Lower leg skin (tissue), 4 donors: ENCODE results near the gene RET. TPM values are rescaled to one million over a fixed set of nuclear protein-coding genes. Genes with fewer than 3 reads are reported as not detected.
A peak's percentile ranks its signal among the peaks of the same experiment; 100 is the strongest.

Experiments
- DNase-seq, 2 donors: peaks; one replicate each; pipeline ENCODE4 v3.0.0-alpha.2; 2019; ENCODE audit warnings: low spot score in 2 of 2
- H3K4me3 ChIP-seq: fragments of 200-600 bp; sonication (generic); 2 replicates; pipeline ENCODE4 v1.5.1; 2017; ENCODE audit warnings: mild to moderate bottlenecking, low read depth; ENCODE audit not compliant: poor library complexity, severe bottlenecking
- POLR2A ChIP-seq, 2 donors: fragments of 450-650 bp; IDR thresholded peaks; one replicate each; pipeline ENCODE4 v1.6.1; 2016 to 2017; ENCODE audit warnings: antibody characterized with exemption in 2 of 2, mild to moderate bottlenecking in 1 of 2, moderate library complexity in 1 of 2
- WGBS, 2 donors: methylation state at CpG; one replicate each; pipeline ENCODE4 v1.1.5; 2018; 5-methylcytosine and 5-hydroxymethylcytosine counted together
- intact Hi-C: fragments of 100-400 bp; cut with DNase I; formaldehyde crosslinking; loops from one replicate; pipeline ENCODE4 v1.15.0; 2023; ENCODE audit warnings: low total_unique reads
- total RNA-seq, 4 donors: library from RNA; depleted of rRNA; stranded (reverse); fragments of >200 nt; gene quantifications; one replicate each; pipeline ENCODE4 v1.1.0, GENCODE V29; 2016
- TF ChIP-seq, protein P1 (sequence below), 3 donors: fragments of 450-650 bp; IDR thresholded peaks; one replicate each; pipeline ENCODE4 v1.5.1; 2016; ENCODE audit warnings: antibody characterized with exemption in 3 of 3, mild to moderate bottlenecking in 3 of 3, moderate library complexity in 2 of 3

RET gene
- total RNA-seq, 4 donors from 2014 or later, result 0.04 to 1.3 (median 0.87) TPM

DNA sequence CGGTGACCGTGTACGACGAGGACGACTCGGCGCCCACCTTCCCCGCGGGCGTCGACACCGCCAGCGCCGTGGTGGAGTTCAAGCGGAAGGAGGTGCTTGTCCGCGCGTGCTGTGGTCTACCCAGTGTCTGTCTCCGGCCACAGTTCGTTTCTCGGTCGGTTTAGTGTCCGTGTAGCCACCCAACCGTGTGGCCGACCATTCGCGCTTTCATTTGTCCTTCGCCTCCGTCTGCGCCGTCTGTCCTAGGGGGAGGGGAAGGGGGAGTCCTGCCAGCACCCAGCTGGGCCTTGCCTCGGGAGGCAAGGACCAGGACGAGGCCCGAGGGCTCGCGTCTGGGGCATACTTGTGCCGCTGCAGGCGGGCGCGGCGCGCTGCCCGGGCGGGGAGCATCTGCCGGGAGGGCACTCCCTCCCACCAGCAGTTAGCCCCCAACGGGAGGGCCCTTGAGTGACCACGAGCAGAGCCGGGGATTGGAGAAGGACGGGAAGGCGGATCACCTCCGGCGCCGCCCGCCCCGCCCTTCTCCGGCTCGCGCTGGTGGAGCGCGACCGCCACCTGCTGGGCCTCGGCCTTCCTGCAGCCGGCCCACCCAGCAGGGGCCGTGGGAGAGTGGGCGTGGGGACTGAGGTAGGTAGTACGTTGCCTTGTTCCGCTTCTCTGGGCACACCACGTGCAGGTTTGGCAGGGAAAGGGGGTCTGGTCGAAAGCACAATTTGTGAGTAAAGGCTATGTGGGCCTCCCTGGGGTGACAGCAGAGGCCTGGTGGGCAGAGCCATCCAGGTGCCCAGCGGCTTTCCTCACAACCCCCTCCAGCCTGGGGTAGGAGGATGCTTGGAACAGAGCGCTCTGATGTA is 28.5 kb downstream of the RET start:
- intact Hi-C loops, result loop anchor here (5.0 to 10.0 kb wide), 2 partner anchors 238 to 351 kb away; no protein-coding TSS in a partner anchor
- WGBS, 2 donors, result 4 to 8% methylated on average over 28 to 43 of the region's 71 CpGs
- H3K4me3 ChIP-seq, result peak overlapping the region; percentile 37
- peak; percentile 47 to 93 for DNase-seq
- TF ChIP-seq, protein P1, sequence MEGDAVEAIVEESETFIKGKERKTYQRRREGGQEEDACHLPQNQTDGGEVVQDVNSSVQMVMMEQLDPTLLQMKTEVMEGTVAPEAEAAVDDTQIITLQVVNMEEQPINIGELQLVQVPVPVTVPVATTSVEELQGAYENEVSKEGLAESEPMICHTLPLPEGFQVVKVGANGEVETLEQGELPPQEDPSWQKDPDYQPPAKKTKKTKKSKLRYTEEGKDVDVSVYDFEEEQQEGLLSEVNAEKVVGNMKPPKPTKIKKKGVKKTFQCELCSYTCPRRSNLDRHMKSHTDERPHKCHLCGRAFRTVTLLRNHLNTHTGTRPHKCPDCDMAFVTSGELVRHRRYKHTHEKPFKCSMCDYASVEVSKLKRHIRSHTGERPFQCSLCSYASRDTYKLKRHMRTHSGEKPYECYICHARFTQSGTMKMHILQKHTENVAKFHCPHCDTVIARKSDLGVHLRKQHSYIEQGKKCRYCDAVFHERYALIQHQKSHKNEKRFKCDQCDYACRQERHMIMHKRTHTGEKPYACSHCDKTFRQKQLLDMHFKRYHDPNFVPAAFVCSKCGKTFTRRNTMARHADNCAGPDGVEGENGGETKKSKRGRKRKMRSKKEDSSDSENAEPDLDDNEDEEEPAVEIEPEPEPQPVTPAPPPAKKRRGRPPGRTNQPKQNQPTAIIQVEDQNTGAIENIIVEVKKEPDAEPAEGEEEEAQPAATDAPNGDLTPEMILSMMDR (IDR thresholded peaks at IDR 0.05), result peak in 1 of 3 donors; percentile 98
- TF ChIP-seq POLR2A (IDR thresholded peaks at IDR 0.05), result no peak

DNA sequence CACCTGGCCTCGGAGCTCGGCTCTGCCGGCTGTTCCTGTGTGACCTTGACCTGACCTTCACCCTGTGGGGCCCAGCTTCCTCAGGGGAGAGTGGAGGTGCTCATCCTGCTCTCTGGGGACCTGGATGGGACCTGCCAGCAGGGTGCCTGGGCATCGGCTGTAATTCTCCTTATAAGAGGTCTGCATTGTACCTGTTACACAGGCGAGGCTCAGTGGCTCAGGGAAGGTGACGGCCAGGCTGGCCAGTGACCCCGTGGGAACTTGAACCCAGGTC is 29.0 kb downstream of the RET start:
- 67 to 82% methylated on average over 3 to 6 of the region's 7 CpGs for WGBS, 2 donors
- no peak for DNase-seq
- no peak overlapping the region for H3K4me3 ChIP-seq
- intact Hi-C loops, result loop anchor here (5.0 to 10.0 kb wide), 2 partner anchors 239 to 351 kb away; no protein-coding TSS in a partner anchor
- TF ChIP-seq, protein P1 (IDR thresholded peaks at IDR 0.05), result no peak
- no peak for TF ChIP-seq POLR2A (IDR thresholded peaks at IDR 0.05)

DNA sequence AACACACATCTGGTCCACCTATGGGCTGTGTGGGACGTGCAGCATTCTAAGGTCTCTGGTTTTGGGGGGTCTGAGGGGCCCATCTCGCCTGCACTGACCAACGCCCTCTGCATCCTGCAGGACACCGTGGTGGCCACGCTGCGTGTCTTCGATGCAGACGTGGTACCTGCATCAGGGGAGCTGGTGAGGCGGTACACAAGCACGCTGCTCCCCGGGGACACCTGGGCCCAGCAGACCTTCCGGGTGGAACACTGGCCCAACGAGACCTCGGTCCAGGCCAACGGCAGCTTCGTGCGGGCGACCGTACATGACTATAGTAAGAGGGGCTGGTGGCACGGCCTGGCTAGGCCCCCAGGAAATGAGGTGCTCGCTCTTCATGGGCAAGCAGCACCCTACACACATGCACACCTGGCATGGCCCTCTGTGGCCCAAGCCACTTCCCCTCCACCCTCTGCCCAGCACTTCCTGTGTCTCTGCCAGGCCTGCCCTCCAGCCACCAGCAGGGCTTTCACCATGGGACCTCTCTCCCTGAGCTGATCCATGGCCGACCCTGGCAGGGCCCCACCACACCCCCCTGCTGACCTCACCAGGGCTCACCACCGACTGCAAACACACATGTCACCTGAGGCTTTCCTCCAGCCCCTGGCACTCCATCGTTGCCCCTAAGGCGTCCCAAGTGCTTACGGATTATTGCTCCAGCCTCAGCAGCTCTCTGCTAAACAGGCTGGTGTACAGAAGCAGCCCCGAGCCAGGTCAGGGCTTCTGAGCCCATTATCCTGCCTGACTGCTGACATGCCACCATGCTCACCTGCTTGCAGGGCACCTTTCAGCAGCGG is 29.6 kb downstream of the RET start:
- no peak overlapping the region for H3K4me3 ChIP-seq
- no peak for DNase-seq
- 85 to 93% methylated on average over 25 to 26 of the region's 28 CpGs for WGBS, 2 donors
- intact Hi-C loops, result loop anchor here (5.0 to 10.0 kb wide), 2 partner anchors 239 to 352 kb away; no protein-coding TSS in a partner anchor
- no peak for TF ChIP-seq POLR2A (IDR thresholded peaks at IDR 0.05)
- TF ChIP-seq, protein P1 (IDR thresholded peaks at IDR 0.05), result no peak

DNA sequence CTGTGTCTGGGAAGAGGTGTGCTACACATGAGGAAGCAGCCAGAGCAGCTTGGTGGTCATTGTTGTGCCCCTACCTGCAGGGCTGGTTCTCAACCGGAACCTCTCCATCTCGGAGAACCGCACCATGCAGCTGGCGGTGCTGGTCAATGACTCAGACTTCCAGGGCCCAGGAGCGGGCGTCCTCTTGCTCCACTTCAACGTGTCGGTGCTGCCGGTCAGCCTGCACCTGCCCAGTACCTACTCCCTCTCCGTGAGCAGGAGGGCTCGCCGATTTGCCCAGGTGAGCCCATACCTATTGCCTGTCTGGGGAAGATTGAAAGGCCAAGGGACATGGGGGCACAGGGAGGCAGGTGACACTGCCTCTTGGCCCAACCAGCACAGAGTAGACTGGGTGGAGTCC is 32.1 kb downstream of the RET start:
- intact Hi-C loops, result loop anchor here (5.0 to 10.0 kb wide), 2 partner anchors 242 to 354 kb away; no protein-coding TSS in a partner anchor
- no peak overlapping the region for H3K4me3 ChIP-seq
- DNase-seq, result no peak
- WGBS, 2 donors, result 93% methylated on average over 12 of the region's 12 CpGs
- no peak for TF ChIP-seq POLR2A (IDR thresholded peaks at IDR 0.05)
- TF ChIP-seq, protein P1 (IDR thresholded peaks at IDR 0.05), result no peak

DNA sequence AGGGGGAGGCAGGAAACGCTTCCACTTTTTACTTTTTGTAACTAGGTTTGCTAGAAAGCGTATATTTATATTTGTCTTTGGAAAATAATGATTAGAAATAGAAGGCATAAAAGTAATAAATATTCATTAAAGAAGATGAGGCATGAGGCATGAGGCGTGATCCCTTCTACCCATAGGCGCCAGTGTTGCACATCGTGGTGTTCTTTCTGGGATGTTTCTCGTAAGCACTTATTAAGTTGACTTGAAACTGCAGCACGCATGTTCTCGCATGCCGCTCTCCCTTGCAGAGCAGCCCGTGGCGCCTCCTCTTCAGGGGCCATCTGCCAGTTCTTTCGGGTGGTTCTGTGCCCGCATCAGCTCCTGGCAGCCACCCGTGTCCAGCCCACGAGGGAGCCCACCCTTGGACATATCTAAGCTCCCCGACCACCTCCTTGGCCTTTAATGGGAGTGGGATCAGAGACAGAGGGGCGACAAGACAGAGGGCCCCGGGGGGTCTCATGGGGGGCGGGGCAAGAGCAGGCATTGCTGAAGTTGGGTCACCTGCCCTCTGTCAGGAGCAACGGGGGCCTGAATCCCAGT is 32.9 kb downstream of the RET start:
- TF ChIP-seq, protein P1 (IDR thresholded peaks at IDR 0.05), result no peak
- no peak for TF ChIP-seq POLR2A (IDR thresholded peaks at IDR 0.05)
- intact Hi-C loops, result loop anchor here (5.0 to 10.0 kb wide), 2 partner anchors 242 to 355 kb away; no protein-coding TSS in a partner anchor
- H3K4me3 ChIP-seq, result no peak overlapping the region
- no peak for DNase-seq
- 39 to 60% methylated on average over 20 of the region's 20 CpGs for WGBS, 2 donors
